K562 (cell line): ENCODE results near the gene FGF11.

Source experiments
- CEBPB ChIP-seq: fragments of 450-650 bp; IDR thresholded peaks from 2 replicates; pipeline ENCODE4 v1.6.1; 2016; ENCODE audit warnings: missing genetic modification characterization, missing compliant biosample characterization
- ESRRA ChIP-seq: fragments of 450-650 bp; IDR thresholded peaks from 2 replicates; pipeline ENCODE4 v1.6.1; 2014; ENCODE audit warnings: low read depth, mild to moderate bottlenecking, moderate library complexity, borderline replicate concordance
- KLF16 ChIP-seq: IDR thresholded peaks from 2 replicates; pipeline ENCODE4 v1.6.1; 2016; ENCODE audit warnings: antibody characterized with exemption
- NFYB ChIP-seq: IDR thresholded peaks from 2 replicates; pipeline ENCODE4 v1.6.1; 2011; ENCODE audit warnings: mild to moderate bottlenecking, moderate library complexity; ENCODE audit not compliant: insufficient read length; ENCODE audit errors: extremely low read depth
- NR3C1 ChIP-seq: sonication (generic); formaldehyde crosslinking; IDR thresholded peaks from 2 replicates; pipeline ENCODE4 v1.8.1; 2022; ENCODE audit warnings: missing genetic modification reagents
- POLR2A ChIP-seq: fragments of 450-650 bp; conservative IDR thresholded peaks from 2 replicates; pipeline ENCODE4 v1.6.1; 2016
- RBM22 ChIP-seq: fragments of 200-400 bp; formaldehyde crosslinking; IDR thresholded peaks from 2 replicates; pipeline ENCODE4 v1.6.1; 2018; ENCODE audit warnings: low read length, low read depth; ENCODE audit not compliant: poor library complexity, severe bottlenecking
- TCF7L2 ChIP-seq: fragments of 150-350 bp; IDR thresholded peaks from 2 replicates; pipeline ENCODE4 v1.6.1; 2016; ENCODE audit warnings: low read depth, mild to moderate bottlenecking, low read length, moderate library complexity
- ZNF24 ChIP-seq: fragments of 450-650 bp; IDR thresholded peaks from 2 replicates; pipeline ENCODE4 v1.6.1; 2016
- TF ChIP-seq, protein P1 (sequence below): sonication (generic); formaldehyde crosslinking; IDR thresholded peaks from 2 replicates; pipeline ENCODE4 v1.8.1; 2022; ENCODE audit warnings: missing genetic modification reagents
- TF ChIP-seq, protein P2 (sequence below), 3 experiments: IDR thresholded peaks in 2 of 3; conservative IDR thresholded peaks in 1 of 3; 2 replicates each; pipeline ENCODE4 v1.5.1; 2011 to 2012; ENCODE audit warnings: low read length in 3 of 3, mild to moderate bottlenecking in 3 of 3, control low read depth in 2 of 3, improper control_type of control experiment in 1 of 3, inconsistent platforms in 1 of 3, low read depth in 1 of 3, mixed read lengths in 1 of 3, moderate library complexity in 1 of 3; ENCODE audit not compliant: insufficient read depth in 2 of 3

DNA sequence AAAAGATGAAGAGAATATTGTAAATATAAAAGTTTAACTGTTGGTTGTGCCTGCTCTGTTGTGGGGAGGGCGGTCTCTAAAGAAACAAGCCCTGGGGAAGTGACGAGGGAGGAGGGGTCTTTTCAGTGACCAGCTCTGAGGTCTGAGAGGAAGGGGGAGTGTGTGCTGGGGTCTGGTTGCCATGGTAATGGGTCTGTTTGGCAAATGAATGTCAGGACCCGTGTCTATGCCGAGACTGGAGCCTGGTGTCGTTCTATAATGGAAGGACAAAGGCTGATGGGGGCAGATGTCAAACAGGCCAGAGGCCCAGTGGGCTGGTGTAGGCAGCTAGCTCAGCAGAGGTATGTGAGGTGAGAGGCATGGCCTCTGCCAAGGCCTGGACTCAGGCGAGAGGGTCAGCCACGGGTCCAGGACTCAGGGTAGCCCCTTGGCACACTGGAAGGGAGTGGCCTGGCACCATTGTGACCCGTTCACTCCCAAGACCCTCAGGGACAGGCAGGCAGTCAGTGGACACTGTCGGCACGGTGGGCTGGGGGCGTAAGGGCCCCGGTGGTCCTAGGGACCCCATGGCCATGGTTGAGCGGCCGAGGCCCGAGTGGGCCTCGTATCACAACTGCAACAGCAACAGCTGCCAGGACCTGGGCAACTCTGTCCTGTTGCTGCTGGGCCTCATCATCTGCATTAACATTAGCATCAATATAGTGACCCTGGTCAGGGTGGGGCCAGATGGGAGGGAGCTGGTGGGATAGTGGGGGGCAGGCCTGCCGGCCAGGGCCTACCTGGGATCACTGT lies 19.3 kb upstream of the FGF11 start, which contains the start of gene SPEM1:
- TF ChIP-seq POLR2A, result no peak
- TF ChIP-seq NFYB, result no peak
- TF ChIP-seq, protein P1, sequence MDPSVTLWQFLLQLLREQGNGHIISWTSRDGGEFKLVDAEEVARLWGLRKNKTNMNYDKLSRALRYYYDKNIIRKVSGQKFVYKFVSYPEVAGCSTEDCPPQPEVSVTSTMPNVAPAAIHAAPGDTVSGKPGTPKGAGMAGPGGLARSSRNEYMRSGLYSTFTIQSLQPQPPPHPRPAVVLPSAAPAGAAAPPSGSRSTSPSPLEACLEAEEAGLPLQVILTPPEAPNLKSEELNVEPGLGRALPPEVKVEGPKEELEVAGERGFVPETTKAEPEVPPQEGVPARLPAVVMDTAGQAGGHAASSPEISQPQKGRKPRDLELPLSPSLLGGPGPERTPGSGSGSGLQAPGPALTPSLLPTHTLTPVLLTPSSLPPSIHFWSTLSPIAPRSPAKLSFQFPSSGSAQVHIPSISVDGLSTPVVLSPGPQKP (CRISPR knock-in tag), result no peak
- TF ChIP-seq ZNF24, result no peak
- no peak for TF ChIP-seq CEBPB (tag)
- no peak for TF ChIP-seq ESRRA
- no peak for TF ChIP-seq TCF7L2
- TF ChIP-seq, protein P2, sequence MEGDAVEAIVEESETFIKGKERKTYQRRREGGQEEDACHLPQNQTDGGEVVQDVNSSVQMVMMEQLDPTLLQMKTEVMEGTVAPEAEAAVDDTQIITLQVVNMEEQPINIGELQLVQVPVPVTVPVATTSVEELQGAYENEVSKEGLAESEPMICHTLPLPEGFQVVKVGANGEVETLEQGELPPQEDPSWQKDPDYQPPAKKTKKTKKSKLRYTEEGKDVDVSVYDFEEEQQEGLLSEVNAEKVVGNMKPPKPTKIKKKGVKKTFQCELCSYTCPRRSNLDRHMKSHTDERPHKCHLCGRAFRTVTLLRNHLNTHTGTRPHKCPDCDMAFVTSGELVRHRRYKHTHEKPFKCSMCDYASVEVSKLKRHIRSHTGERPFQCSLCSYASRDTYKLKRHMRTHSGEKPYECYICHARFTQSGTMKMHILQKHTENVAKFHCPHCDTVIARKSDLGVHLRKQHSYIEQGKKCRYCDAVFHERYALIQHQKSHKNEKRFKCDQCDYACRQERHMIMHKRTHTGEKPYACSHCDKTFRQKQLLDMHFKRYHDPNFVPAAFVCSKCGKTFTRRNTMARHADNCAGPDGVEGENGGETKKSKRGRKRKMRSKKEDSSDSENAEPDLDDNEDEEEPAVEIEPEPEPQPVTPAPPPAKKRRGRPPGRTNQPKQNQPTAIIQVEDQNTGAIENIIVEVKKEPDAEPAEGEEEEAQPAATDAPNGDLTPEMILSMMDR (IDR thresholded peaks at IDR 0.05 in 2 of 3, conservative IDR thresholded peaks at IDR 0.05 in 1 of 3; ENCODE audit: insufficient read depth in 2 of 3, low read depth in 1 of 3, low read length in 3 of 3), result no peak
- TF ChIP-seq KLF16, result no peak
- no peak for TF ChIP-seq NR3C1
- TF ChIP-seq RBM22, result no peak
